ENCODE measurements around the gene FGF9.

Gene FGF9

GRCh38 chr13:21753117-21753729 is 82.3 kb downstream of the FGF9 start:
- Mint-ChIP-seq H3K4me3 (no peak overlapping the region), H3K9me3 (no peaks in the 10 kb centered on the region), H3K27me3 (peaks cover 6% of the 10 kb centered on the region), H3K4me1 (no peaks in the 10 kb centered on the region), H3K27ac (no peak overlapping the region), H3K36me3 (no peaks in the 10 kb centered on the region)
